BLaER1 (cell line): ENCODE measurements around the gene CCSER1.

Experiments
- H3K27ac ChIP-seq: shearing (Covaris generic); formaldehyde crosslinking; 2 replicates; pipeline ENCODE4 v1.8.1; 2022
- H3K27me3 ChIP-seq: shearing (Covaris generic); formaldehyde crosslinking; 2 replicates; pipeline ENCODE4 v1.8.1; 2022
- H3K36me3 ChIP-seq: shearing (Covaris generic); formaldehyde crosslinking; 2 replicates; pipeline ENCODE4 v1.8.1; 2022
- H3K4me1 ChIP-seq: shearing (Covaris generic); formaldehyde crosslinking; 2 replicates; pipeline ENCODE4 v1.8.1; 2022
- H3K4me2 ChIP-seq: shearing (Covaris generic); formaldehyde crosslinking; 2 replicates; pipeline ENCODE4 v1.8.1; 2022
- H3K4me3 ChIP-seq: shearing (Covaris generic); formaldehyde crosslinking; 2 replicates; pipeline ENCODE4 v1.8.1; 2022
- H3K9ac ChIP-seq: shearing (Covaris generic); formaldehyde crosslinking; 2 replicates; pipeline ENCODE4 v1.8.1; 2022
- H3K9me3 ChIP-seq: shearing (Covaris generic); formaldehyde crosslinking; 2 replicates; pipeline ENCODE4 v1.8.1; 2022
- H4K20me1 ChIP-seq: shearing (Covaris generic); formaldehyde crosslinking; 2 replicates; pipeline ENCODE4 v1.8.1; 2022
- Cebpa-rat ChIP-seq: shearing (Covaris generic); IDR thresholded peaks from 2 replicates; pipeline ENCODE4 v1.8.1; 2022

Gene CCSER1

GRCh38 chr4:90415116-90415515 is 287.9 kb downstream of the CCSER1 start:
- Histone ChIP-seq H3K27ac (no peak overlapping the region), H4K20me1 (no peaks in the 10 kb centered on the region), H3K9ac (no peak overlapping the region), H3K36me3 (no peaks in the 10 kb centered on the region), H3K4me3 (no peak overlapping the region), H3K27me3 (no peaks in the 10 kb centered on the region), H3K9me3 (no peaks in the 10 kb centered on the region), H3K4me2 (no peak overlapping the region), H3K4me1 (no peaks in the 10 kb centered on the region)
- TF ChIP-seq Cebpa-rat = no peak

DNA sequence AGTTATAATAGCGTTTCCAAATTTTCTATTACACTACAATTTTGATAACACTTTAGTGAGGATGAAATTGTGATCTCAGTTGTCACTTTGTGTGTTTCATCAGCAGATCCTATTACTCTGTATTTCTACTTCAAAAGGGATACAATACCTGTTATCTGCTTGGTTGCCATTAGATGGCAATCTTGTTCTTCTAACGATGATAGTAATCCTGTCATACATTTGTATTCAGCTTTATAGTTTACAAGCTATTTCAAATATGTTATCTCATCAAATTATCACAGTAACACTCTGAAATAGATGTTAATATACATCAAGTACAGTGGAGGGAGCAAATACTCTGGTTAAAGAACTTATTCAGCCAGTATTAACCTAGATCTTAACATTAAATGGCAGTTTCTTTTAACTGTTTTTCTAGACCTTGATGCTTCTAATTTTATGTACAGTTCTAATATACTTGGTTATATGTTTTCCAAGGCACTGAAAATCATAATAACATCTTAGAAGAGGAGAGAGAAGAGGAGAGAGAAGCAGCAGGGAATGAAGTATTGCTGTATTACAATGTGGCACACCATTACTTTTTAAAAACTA is 292.0 kb downstream of the CCSER1 start:
- TF ChIP-seq Cebpa-rat = no peak

DNA sequence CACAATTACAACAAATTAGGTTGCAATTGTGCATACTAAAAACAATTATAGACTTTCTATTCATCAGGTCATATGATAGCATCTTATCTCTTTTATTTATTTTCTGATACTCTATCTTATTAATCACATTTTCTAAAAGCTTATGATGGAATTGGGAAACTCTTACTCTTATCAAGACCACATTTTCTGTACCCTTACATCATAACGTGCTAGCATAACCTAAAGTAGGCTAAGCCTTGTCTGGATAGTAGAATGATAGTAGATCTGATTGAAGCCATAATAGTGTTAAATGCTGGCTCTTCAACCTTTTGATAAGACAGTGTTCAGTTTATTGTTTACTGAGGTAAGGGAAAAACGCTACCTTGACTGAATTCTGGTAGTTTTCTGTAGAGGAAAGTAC is 294.0 kb downstream of the CCSER1 start:
- H3K4me1 ChIP-seq = no peaks in the 10 kb centered on the region
- no peaks in the 10 kb centered on the region for H3K36me3 ChIP-seq
- no peak for TF ChIP-seq Cebpa-rat
- H3K9me3 ChIP-seq = no peaks in the 10 kb centered on the region
- H3K4me3 ChIP-seq = no peak overlapping the region
- H4K20me1 ChIP-seq = no peaks in the 10 kb centered on the region
- H3K4me2 ChIP-seq = no peak overlapping the region
- H3K27me3 ChIP-seq = no peaks in the 10 kb centered on the region
- H3K9ac ChIP-seq = no peak overlapping the region
- no peak overlapping the region for H3K27ac ChIP-seq

More for the DNA sequence above, 292.0 kb downstream of the CCSER1 start:
- no peaks in the 10 kb centered on the region for H4K20me1 ChIP-seq
- H3K4me1 ChIP-seq = no peaks in the 10 kb centered on the region
- no peak overlapping the region for H3K9ac ChIP-seq
- no peak overlapping the region for H3K4me3 ChIP-seq
- no peaks in the 10 kb centered on the region for H3K27me3 ChIP-seq
- no peaks in the 10 kb centered on the region for H3K9me3 ChIP-seq
- no peak overlapping the region for H3K27ac ChIP-seq
- no peak overlapping the region for H3K4me2 ChIP-seq
- no peaks in the 10 kb centered on the region for H3K36me3 ChIP-seq

- TF ChIP-seq Cebpa-rat = no peak
These were observed 298.7 kb downstream of the CCSER1 start for GRCh38 chr4:90425893-90426292.

DNA sequence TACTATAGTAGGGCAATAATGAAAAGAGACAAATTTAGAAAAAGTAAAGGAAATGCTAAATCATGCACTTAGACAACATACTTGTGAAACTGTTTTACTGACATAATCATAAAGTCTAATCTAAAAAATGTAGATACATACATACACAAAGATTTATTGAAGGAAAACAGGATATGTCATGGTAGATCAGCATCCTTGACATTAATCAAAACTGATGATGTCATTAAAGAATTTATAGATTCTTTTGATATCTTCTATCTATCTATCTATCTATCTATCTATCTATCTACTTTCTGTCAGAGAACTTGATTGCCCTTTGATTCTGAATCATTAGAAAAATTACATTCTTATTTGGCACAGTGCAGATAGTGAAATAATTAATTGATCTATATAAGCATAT is 311.3 kb downstream of the CCSER1 start:
- H3K27me3 ChIP-seq = no peaks in the 10 kb centered on the region
- H3K9ac ChIP-seq = no peak overlapping the region
- H3K36me3 ChIP-seq = no peaks in the 10 kb centered on the region
- no peaks in the 10 kb centered on the region for H3K4me1 ChIP-seq
- no peak overlapping the region for H3K27ac ChIP-seq
- H3K4me3 ChIP-seq = no peak overlapping the region
- TF ChIP-seq Cebpa-rat = no peak
- H3K4me2 ChIP-seq = no peak overlapping the region
- no peaks in the 10 kb centered on the region for H4K20me1 ChIP-seq
- H3K9me3 ChIP-seq = no peaks in the 10 kb centered on the region

More at GRCh38 chr4:90425893-90426292, 298.7 kb downstream of the CCSER1 start:
- no peaks in the 10 kb centered on the region for H3K9me3 ChIP-seq
- H3K27me3 ChIP-seq = no peaks in the 10 kb centered on the region
- H3K4me3 ChIP-seq = no peak overlapping the region
- H3K9ac ChIP-seq = no peak overlapping the region
- no peaks in the 10 kb centered on the region for H3K36me3 ChIP-seq
- no peak overlapping the region for H3K4me2 ChIP-seq
- no peaks in the 10 kb centered on the region for H3K4me1 ChIP-seq
- H4K20me1 ChIP-seq = no peaks in the 10 kb centered on the region
- H3K27ac ChIP-seq = no peak overlapping the region

GRCh38 chr4:90441770-90442169 is 314.6 kb downstream of the CCSER1 start:
- H4K20me1 ChIP-seq = no peaks in the 10 kb centered on the region
- no peaks in the 10 kb centered on the region for H3K9me3 ChIP-seq
- peaks cover 5% of the 10 kb centered on the region; the same call in 1 of the 2 replicates for H3K4me1 ChIP-seq
- H3K27ac ChIP-seq = no peak overlapping the region
- H3K36me3 ChIP-seq = no peaks in the 10 kb centered on the region
- no peak overlapping the region for H3K4me3 ChIP-seq
- H3K4me2 ChIP-seq = no peak overlapping the region
- TF ChIP-seq Cebpa-rat = no peak
- no peak overlapping the region for H3K9ac ChIP-seq
- no peaks in the 10 kb centered on the region for H3K27me3 ChIP-seq

DNA sequence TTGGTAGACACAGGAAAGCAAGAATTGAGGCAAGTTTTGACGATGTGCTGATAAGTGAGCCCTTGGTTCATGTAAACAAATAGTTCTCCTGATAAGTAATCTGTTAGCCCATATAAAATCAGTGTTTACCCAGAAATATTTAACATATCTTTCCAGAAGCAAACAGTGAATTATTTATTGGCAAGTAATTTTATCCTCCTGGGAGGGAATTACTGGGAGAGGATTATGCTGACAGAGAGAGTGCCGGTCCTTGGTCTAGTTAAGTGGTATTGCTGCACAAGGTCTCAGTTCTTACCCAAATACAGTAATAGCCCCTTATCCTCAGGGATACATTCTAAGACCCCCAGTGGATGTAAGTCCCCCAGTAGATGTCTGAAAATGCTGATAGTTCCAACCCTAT is 315.4 kb downstream of the CCSER1 start:
- no peak overlapping the region for H3K4me2 ChIP-seq
- H3K9ac ChIP-seq = no peak overlapping the region
- no peaks in the 10 kb centered on the region for H3K9me3 ChIP-seq
- peaks cover 5% of the 10 kb centered on the region; the same call in 1 of the 2 replicates for H3K4me1 ChIP-seq
- H4K20me1 ChIP-seq = no peaks in the 10 kb centered on the region
- H3K27ac ChIP-seq = no peak overlapping the region
- no peak for TF ChIP-seq Cebpa-rat
- no peak overlapping the region for H3K4me3 ChIP-seq
- H3K36me3 ChIP-seq = no peaks in the 10 kb centered on the region
- no peaks in the 10 kb centered on the region for H3K27me3 ChIP-seq

DNA sequence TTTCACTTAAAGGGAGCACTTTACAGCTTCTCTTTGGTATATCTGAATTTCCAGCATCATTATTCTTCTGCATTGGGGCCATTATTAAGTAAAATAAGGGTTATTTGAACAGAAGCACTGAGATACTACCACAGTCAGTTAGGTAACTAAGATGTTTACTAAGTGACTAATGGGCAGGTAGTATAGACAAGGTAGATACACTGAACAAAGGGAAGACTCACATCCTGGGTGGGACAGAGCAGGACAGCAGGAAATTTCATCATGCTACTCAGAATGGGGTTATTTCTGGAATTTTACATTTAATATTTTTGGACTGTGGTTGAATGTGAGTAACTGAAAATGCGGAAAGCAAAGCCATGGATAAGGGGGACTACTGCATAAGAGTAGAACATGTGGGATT is 316.0 kb downstream of the CCSER1 start:
- H3K27ac ChIP-seq = no peak overlapping the region
- no peaks in the 10 kb centered on the region for H3K27me3 ChIP-seq
- no peak overlapping the region for H3K4me3 ChIP-seq
- TF ChIP-seq Cebpa-rat = no peak
- H3K4me2 ChIP-seq = no peak overlapping the region
- H3K9me3 ChIP-seq = no peaks in the 10 kb centered on the region
- no peaks in the 10 kb centered on the region for H3K36me3 ChIP-seq
- no peak overlapping the region for H3K9ac ChIP-seq
- H4K20me1 ChIP-seq = no peaks in the 10 kb centered on the region
- H3K4me1 ChIP-seq = peaks cover 5% of the 10 kb centered on the region; the same call in 1 of the 2 replicates

GRCh38 chr4:90444904-90445303 is 317.7 kb downstream of the CCSER1 start:
- Histone ChIP-seq H3K27ac (no peak overlapping the region), H3K9me3 (peaks cover 14% of the 10 kb centered on the region), H3K9ac (no peak overlapping the region), H3K27me3 (no peaks in the 10 kb centered on the region), H3K4me1 (peaks cover 5% of the 10 kb centered on the region; the same call in 1 of the 2 replicates), H3K36me3 (no peaks in the 10 kb centered on the region), H3K4me2 (no peak overlapping the region), H3K4me3 (no peak overlapping the region), H4K20me1 (no peaks in the 10 kb centered on the region)
- TF ChIP-seq Cebpa-rat = no peak

DNA sequence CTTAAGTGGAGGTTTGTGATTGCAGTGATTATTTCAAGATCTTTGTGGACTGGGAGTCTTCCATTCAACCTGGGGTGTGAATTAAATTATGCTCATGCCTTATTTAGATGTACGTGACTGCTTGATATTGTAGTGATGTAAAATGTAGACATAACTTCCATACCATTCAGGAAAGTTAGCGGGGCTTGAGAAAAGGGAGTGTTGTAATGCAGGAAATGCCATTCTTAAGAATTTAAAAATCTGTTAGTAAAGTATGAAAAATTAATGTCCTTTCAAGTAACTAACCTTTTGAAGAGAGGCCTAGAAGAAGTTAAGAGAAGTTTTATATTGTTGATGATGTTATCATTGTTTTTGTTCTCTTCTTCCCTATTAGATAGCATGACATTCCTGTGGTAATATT is 318.2 kb downstream of the CCSER1 start:
- TF ChIP-seq Cebpa-rat = no peak

DNA sequence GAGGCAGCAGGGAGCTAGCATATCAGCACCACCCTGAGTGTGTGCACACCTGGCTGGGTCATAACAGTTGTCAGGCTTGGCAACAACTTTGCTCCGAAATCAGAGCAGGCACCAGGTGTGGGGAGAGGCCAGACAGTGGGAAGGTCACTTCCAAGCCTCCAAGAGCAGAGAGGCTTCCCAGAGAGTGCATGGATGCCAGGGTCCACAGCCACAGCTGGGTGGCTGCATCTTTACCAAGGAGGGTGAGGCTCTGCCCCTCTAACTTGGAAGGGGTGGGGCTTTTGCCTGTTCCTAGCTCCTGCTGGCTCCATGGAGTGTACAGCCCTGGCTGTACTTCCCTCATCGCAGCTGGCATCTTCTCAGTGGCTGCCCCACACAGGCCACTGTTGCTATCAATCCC is 322.4 kb downstream of the CCSER1 start:
- no peaks in the 10 kb centered on the region for H4K20me1 ChIP-seq
- no peak overlapping the region for H3K9ac ChIP-seq
- peaks cover 15% of the 10 kb centered on the region for H3K9me3 ChIP-seq
- H3K4me2 ChIP-seq = no peak overlapping the region
- no peak for TF ChIP-seq Cebpa-rat
- H3K4me3 ChIP-seq = no peak overlapping the region
- H3K27ac ChIP-seq = no peak overlapping the region
- H3K36me3 ChIP-seq = no peaks in the 10 kb centered on the region
- no peaks in the 10 kb centered on the region for H3K27me3 ChIP-seq
- H3K4me1 ChIP-seq = no peaks in the 10 kb centered on the region

More for the DNA sequence above, 318.2 kb downstream of the CCSER1 start:
- peaks cover 5% of the 10 kb centered on the region; the same call in 1 of the 2 replicates for H3K4me1 ChIP-seq
- H3K27me3 ChIP-seq = no peaks in the 10 kb centered on the region
- H3K9ac ChIP-seq = no peak overlapping the region
- no peak overlapping the region for H3K4me3 ChIP-seq
- no peaks in the 10 kb centered on the region for H3K36me3 ChIP-seq
- H4K20me1 ChIP-seq = no peaks in the 10 kb centered on the region
- H3K9me3 ChIP-seq = peaks cover 15% of the 10 kb centered on the region
- H3K27ac ChIP-seq = no peak overlapping the region
- no peak overlapping the region for H3K4me2 ChIP-seq
